Brain microvascular endothelial cell (primary cell): Measurements from ENCODE around the gene FARS2.

Source experiments
- DNase-seq: peaks from one replicate; pipeline ENCODE4 v3.0.0-alpha.2; 2020
- H3K27ac ChIP-seq: fragments of 250-450 bp; sonication (Bioruptor Pico); 2 replicates; pipeline ENCODE4 v1.5.1; 2020; ENCODE audit warnings: mild to moderate bottlenecking, moderate library complexity
- H3K27me3 ChIP-seq: fragments of 250-450 bp; sonication (Bioruptor Pico); replicated peaks from 2 replicates; pipeline ENCODE4 v1.5.1; 2020; ENCODE audit warnings: mild to moderate bottlenecking
- H3K36me3 ChIP-seq: fragments of 250-450 bp; sonication (Bioruptor Pico); replicated peaks from 2 replicates; pipeline ENCODE4 v1.5.1; 2020; ENCODE audit warnings: mild to moderate bottlenecking
- H3K4me3 ChIP-seq: 2 replicates; pipeline ENCODE4 v1.5.1; 2011; ENCODE audit warnings: low read depth, mild to moderate bottlenecking, control low read depth, low read length, moderate library complexity
- in situ Hi-C: cut with HindIII; loops from 2 replicates; pipeline ENCODE4 v1.10.0; 2017; ENCODE audit warnings: low sequenced_read_pairs, low pct_ligation_motif_present
- TF ChIP-seq, protein P1 (sequence below): IDR thresholded peaks from 2 replicates; pipeline ENCODE4 v1.5.1; 2011; ENCODE audit warnings: low read depth, mild to moderate bottlenecking, moderate library complexity, low read length, control low read depth, inconsistent platforms; ENCODE audit errors: missing control alignments

FARS2 gene

DNA sequence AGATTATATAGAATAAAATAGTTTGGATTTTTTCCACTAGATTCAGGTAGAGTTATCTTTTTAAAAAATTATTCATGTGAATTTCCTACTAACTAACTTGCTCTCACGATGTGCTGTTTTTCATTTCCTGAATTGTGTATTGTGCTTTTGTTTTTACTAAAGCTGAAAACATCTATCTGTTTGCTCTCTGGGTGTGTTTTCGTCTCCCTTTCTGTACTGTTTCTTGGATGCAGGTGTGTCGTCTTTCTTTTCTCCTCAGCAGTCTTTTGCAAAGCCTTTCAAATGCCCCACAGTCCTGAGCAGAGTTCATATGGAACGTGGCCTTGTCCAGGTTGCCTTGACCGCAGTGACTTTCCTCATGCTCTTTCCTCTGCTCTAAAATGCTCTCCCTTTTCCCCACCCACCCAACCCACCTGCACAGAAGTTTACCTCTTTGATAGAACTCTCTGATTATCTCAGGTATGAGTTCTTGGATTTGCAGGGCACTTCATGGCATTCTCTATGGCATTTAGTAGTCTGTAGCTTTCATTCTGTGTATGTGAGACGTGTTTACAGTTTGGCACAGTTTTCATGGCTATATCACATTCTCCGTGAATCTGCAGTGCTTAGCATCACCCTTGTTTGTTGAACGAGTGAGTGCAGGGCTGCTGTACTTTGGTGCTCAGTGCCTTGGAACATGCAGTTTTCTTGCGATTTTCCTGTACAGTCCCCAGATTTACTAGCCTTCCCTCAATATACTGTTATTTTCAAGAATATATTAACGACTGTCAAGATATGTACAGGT lies 77.1 kb downstream of the FARS2 start:
- Histone ChIP-seq H3K36me3 (no peaks in the 10 kb centered on the region), H3K27me3 (no peaks in the 10 kb centered on the region), H3K27ac (no peak overlapping the region), H3K4me3 (no peak overlapping the region)
- DNase-seq: no peak
- TF ChIP-seq, protein P1, sequence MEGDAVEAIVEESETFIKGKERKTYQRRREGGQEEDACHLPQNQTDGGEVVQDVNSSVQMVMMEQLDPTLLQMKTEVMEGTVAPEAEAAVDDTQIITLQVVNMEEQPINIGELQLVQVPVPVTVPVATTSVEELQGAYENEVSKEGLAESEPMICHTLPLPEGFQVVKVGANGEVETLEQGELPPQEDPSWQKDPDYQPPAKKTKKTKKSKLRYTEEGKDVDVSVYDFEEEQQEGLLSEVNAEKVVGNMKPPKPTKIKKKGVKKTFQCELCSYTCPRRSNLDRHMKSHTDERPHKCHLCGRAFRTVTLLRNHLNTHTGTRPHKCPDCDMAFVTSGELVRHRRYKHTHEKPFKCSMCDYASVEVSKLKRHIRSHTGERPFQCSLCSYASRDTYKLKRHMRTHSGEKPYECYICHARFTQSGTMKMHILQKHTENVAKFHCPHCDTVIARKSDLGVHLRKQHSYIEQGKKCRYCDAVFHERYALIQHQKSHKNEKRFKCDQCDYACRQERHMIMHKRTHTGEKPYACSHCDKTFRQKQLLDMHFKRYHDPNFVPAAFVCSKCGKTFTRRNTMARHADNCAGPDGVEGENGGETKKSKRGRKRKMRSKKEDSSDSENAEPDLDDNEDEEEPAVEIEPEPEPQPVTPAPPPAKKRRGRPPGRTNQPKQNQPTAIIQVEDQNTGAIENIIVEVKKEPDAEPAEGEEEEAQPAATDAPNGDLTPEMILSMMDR: no peak
- in situ Hi-C loops: no loop called here

DNA sequence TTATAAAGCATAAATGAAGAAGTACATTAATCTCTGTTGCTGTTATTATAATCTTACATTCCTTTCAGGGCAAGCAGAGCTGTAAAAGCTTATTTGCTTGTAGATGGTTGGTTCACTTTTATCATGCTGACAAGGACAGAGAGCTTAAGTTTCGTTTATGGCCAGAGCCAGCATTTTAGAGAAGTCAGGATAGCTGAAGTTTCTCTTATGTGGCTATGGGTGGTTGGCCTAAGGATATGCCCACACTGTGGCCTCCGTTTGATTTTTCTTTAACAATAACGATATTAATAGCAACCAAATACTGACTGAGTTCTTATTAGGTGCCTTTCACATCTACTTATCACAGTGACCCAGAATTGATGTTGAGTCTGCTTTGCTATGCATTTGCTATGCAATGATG lies 78.5 kb downstream of the FARS2 start:
- in situ Hi-C loops: no loop called here
- H3K27ac ChIP-seq: no peak overlapping the region
- no peaks in the 10 kb centered on the region for H3K36me3 ChIP-seq
- no peaks in the 10 kb centered on the region for H3K27me3 ChIP-seq
- no peak for DNase-seq
- no peak overlapping the region for H3K4me3 ChIP-seq
- TF ChIP-seq, protein P1: no peak

DNA sequence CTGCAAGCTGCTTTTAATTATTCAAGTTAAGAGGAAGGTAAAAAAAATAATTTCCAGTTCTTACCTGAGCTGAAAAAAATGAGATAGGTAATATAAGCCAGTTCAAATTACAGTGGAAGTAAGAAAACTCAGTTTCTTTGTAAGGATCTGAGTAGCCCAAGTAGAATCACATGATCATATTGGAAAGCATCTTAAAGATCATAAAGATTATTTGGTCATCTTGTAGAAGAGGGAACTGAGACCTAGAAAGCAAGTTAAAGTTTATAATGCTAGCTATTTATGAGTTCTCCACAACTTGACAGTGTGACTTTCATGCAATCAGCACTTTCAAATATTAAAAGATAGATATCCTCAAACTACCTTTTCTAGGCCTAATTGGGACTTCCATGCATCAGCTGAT lies 80.5 kb downstream of the FARS2 start:
- no peak for DNase-seq
- Histone ChIP-seq H3K36me3 (no peaks in the 10 kb centered on the region), H3K27me3 (no peaks in the 10 kb centered on the region), H3K27ac (no peak overlapping the region), H3K4me3 (no peak overlapping the region)
- in situ Hi-C loops: no loop called here
- TF ChIP-seq, protein P1: no peak

DNA sequence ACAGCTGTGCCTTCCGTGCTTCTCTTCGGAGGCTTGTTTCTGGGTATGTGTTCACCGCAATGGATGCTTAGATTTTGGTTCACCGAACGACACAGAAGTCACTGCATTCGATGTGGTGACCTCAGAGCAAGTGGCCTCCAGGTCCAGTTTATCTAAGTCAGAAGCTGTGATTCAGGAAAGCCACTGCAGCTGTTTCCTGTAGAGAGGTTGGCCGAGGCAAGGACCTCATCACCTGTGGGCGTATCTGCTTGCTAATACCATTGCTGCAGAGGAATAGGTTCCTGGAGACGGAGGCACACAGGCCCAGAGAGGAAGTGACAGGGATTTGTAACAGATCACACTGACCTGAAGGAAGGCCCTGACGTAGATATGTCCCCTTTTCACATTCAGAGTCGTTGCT lies 82.7 kb downstream of the FARS2 start:
- Histone ChIP-seq H3K27ac (no peak overlapping the region), H3K4me3 (no peak overlapping the region), H3K27me3 (no peaks in the 10 kb centered on the region), H3K36me3 (no peaks in the 10 kb centered on the region)
- DNase-seq: no peak
- TF ChIP-seq, protein P1: no peak
- in situ Hi-C loops: no loop called here

DNA sequence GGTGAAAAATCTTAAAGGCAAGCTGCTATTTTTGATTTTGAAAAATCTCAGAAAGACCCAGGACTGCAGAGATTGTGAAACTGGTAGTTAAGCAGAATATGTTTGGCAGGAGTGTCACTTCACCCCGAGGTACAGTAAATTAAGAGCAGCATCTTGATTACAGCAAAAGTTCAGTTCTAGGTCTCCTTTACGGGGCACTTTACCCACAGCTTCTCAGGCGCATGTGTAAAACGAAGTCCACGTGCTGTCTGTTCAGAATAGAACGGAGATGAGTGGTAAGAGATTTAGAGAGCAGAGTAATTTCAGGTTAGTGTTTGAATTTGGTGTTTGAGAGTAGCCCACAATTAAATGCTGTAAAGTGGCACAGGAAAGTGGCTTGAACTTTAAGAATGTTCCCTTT lies 84.0 kb downstream of the FARS2 start:
- Histone ChIP-seq H3K36me3 (no peaks in the 10 kb centered on the region), H3K27me3 (no peaks in the 10 kb centered on the region), H3K4me3 (no peak overlapping the region), H3K27ac (no peak overlapping the region)
- in situ Hi-C loops: no loop called here
- DNase-seq: no peak
- TF ChIP-seq, protein P1: no peak
